Panc1 (cell line): ENCODE results near the gene TAGLN2. TPM values are rescaled to one million over a fixed set of nuclear protein-coding genes. Genes with fewer than 3 reads are reported as not detected.

ENCODE experiments used
- ATAC-seq: fragments of 200-7000 bp; cut with Tn5 transposase; 2 replicates; pipeline ENCODE4 v1.9.1; 2020; ENCODE audit warnings: mild to moderate bottlenecking, moderate library complexity
- BruUV-seq: library from RNA; stranded (reverse); fragments of 400-500 nt; replicated peaks from 2 replicates; lab custom pipeline; 2021; lab: Mats Ljungman, UMichigan
- CTCF ChIA-PET: fragments of 300-600 bp; sonication (Branson Sonifier 250); formaldehyde crosslinking; loops from one replicate; lab custom pipeline; 2022; ENCODE audit warnings: antibody characterized with exemption; lab: Charles Lee
- POLR2A ChIA-PET: fragments of 300-600 bp; sonication (Branson Sonifier 250); formaldehyde crosslinking; loops from one replicate; lab custom pipeline; 2022; ENCODE audit warnings: antibody characterized with exemption; lab: Charles Lee
- DNase-seq: peaks from one replicate; pipeline ENCODE4 v3.0.0-alpha.2; 2010; ENCODE audit warnings: low read depth, low spot score
- H3K27ac ChIP-seq: 2 replicates; pipeline ENCODE4 v1.5.1; 2011; ENCODE audit warnings: mild to moderate bottlenecking, low read length, inconsistent platforms
- H3K27me3 ChIP-seq: fragments of 200-500 bp; sonication (Bioruptor generic); 2 replicates; pipeline ENCODE4 v1.6.0; 2014; ENCODE audit warnings: low read length, inconsistent platforms; ENCODE audit not compliant: control insufficient read depth, insufficient read depth
- H3K36me3 ChIP-seq: fragments of 200-500 bp; sonication (Bioruptor generic); 2 replicates; pipeline ENCODE4 v1.5.1; 2014; ENCODE audit warnings: inconsistent platforms, mild to moderate bottlenecking, low read length, moderate library complexity; ENCODE audit not compliant: control insufficient read depth, insufficient read depth
- H3K4me1 ChIP-seq: 2 replicates; pipeline ENCODE4 v1.5.1; 2011; ENCODE audit warnings: inconsistent platforms, mild to moderate bottlenecking, low read length, moderate library complexity; ENCODE audit not compliant: control insufficient read depth, insufficient read depth
- H3K4me3 ChIP-seq, 2 experiments: 2 replicates each; pipeline ENCODE4 v1.5.1; 2011 to 2012; ENCODE audit warnings: low read depth in 2 of 2, low read length in 2 of 2, mild to moderate bottlenecking in 2 of 2, inconsistent platforms in 1 of 2, moderate library complexity in 1 of 2
- H3K9me3 ChIP-seq: fragments of 200-500 bp; sonication (Bioruptor generic); 2 replicates; pipeline ENCODE4 v1.5.1; 2014; ENCODE audit warnings: low read depth, mild to moderate bottlenecking, inconsistent platforms, low read length, moderate library complexity; ENCODE audit not compliant: control insufficient read depth, insufficient read depth
- POLR2AphosphoS5 ChIP-seq: IDR thresholded peaks from 2 replicates; pipeline ENCODE4 v1.6.1; 2012; ENCODE audit warnings: mild to moderate bottlenecking, low read depth, low read length, moderate library complexity
- SIN3A ChIP-seq: IDR thresholded peaks from 2 replicates; pipeline ENCODE4 v1.6.1; 2012; ENCODE audit warnings: low read depth, mild to moderate bottlenecking, low read length, moderate library complexity, borderline replicate concordance; ENCODE audit not compliant: insufficient read depth
- TCF7L2 ChIP-seq: IDR thresholded peaks from 2 replicates; pipeline ENCODE4 v1.6.1; 2011; ENCODE audit warnings: mild to moderate bottlenecking, low read depth, low read length, inconsistent platforms
- in situ Hi-C: cut with HindIII; loops from 2 replicates; pipeline ENCODE4 v1.10.0; 2016; ENCODE audit warnings: low sequenced_read_pairs, low pct_unique_long_range_greater_than_20kb
- intact Hi-C: fragments of 100-400 bp; cut with micrococcal nuclease; formaldehyde crosslinking; loops from one replicate; pipeline ENCODE4 v1.10.0; 2022; ENCODE audit not compliant: unreplicated experiment
- total RNA-seq: library from RNA; stranded (reverse); gene quantifications from one replicate; pipeline ENCODE4 v1.2.1, GENCODE V29; 2021; ENCODE audit not compliant: unreplicated experiment
- TF ChIP-seq, protein P1 (sequence below): fragments of 450-650 bp; IDR thresholded peaks from 2 replicates; pipeline ENCODE4 v1.5.1; 2017; ENCODE audit warnings: mild to moderate bottlenecking
- TF ChIP-seq, protein P2 (sequence below), 2 experiments: IDR thresholded peaks; 2 replicates each; pipeline ENCODE4 v1.6.1; 2011 to 2012; ENCODE audit warnings: low read depth in 2 of 2, control low read depth in 1 of 2, low read length in 1 of 2, mild to moderate bottlenecking in 1 of 2, moderate library complexity in 1 of 2; ENCODE audit not compliant: insufficient read depth in 1 of 2

TAGLN2 gene
- total RNA-seq, 1 experiment from 2014 or later = 474 TPM

DNA sequence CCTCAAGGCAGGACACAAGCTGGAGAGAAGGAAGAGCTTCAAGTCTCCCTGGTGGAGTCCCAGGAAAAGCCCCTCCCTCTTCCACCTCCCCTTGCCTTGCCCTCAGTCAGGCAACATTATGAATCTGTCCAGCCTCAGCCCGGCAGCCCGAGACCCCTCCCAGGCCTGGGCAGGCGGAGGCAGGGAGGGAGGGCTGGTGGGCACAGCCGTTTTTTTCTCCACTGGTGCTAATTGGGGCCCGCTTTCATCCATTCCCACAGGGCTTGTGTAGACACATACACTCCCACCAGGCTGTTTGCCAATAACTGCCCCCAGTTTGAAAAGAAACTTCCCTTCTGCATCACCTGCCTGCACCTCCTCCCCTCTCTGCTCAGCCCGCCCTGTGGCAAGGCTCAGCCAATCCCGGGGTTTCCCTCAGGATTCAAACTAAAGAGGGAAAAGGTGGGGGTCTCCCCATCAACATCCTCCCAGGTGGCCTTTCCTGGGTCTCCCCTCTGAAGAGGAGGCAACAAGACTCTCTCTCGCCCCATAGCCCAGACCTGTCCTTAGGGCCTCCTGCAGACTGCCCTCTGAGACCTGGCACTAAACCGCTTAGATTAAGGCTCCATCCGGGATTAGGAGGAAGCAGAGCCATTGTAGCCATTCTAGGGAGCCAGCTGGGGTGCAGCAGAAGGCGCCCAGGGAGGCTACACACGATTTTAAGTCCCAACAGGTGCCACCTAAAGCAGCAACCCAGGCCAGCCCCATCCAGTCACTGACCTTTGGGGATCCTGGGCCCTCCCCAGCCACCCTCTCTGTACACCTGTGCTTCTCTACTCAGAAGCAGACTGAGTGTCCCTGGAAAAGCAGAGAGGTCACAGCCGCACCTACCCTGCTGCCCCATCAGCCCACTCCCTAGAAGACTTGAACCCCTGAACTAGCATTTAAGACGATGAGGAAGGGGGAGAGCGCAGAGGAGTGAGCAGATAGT lies 16.6 kb upstream of the TAGLN2 start:
- CTCF ChIA-PET = interaction anchor here (2.1 kb wide), 1 partner anchor 66 kb away, joined by 9 read pairs; no protein-coding TSS in a partner anchor
- Histone ChIP-seq H3K9me3 (no peaks in the 10 kb centered on the region), H3K4me1 (peaks cover 12% of the 10 kb centered on the region), H3K4me3 (no peak overlapping the region), H3K27me3 (peaks cover 11% of the 10 kb centered on the region), H3K27ac (no peak overlapping the region), H3K36me3 (peaks cover 2% of the 10 kb centered on the region; the same call in 1 of the 2 replicates)
- intact Hi-C loops (no loop called here), in situ Hi-C loops (no loop called here)
- POLR2A ChIA-PET = no interaction called here
- no TSS peak for BruUV-seq
- ATAC-seq (no peak), DNase-seq (no peak)
- TF ChIP-seq POLR2AphosphoS5 = no peak
- TF ChIP-seq TCF7L2 = no peak
- TF ChIP-seq, protein P1, sequence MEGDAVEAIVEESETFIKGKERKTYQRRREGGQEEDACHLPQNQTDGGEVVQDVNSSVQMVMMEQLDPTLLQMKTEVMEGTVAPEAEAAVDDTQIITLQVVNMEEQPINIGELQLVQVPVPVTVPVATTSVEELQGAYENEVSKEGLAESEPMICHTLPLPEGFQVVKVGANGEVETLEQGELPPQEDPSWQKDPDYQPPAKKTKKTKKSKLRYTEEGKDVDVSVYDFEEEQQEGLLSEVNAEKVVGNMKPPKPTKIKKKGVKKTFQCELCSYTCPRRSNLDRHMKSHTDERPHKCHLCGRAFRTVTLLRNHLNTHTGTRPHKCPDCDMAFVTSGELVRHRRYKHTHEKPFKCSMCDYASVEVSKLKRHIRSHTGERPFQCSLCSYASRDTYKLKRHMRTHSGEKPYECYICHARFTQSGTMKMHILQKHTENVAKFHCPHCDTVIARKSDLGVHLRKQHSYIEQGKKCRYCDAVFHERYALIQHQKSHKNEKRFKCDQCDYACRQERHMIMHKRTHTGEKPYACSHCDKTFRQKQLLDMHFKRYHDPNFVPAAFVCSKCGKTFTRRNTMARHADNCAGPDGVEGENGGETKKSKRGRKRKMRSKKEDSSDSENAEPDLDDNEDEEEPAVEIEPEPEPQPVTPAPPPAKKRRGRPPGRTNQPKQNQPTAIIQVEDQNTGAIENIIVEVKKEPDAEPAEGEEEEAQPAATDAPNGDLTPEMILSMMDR = no peak
- no peak for TF ChIP-seq SIN3A

DNA sequence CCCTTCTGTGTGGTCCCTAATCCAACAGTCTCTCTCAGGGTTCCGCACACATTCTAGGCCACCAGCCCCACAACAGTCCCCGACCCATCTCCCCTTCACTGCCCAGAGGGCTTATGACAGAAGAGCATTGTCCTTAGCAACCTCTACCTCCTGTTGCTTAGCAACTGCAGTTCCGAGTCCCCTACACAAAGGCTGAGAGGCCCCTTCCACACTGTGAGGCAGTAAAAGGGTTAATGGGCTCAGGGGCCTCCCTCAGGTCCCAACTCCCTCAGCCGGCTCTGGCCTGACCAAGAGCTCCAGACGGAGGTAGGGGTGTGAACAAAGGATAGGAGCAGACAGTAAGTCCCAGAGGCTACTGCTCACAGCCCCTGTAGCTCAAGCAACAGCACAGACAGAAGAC lies 15.8 kb upstream of the TAGLN2 start:
- DNase-seq (no peak), ATAC-seq (no peak)
- Histone ChIP-seq H3K4me1 (peaks cover 18% of the 10 kb centered on the region), H3K36me3 (peaks cover 2% of the 10 kb centered on the region; the same call in 1 of the 2 replicates), H3K4me3 (no peak overlapping the region), H3K9me3 (no peaks in the 10 kb centered on the region), H3K27me3 (peaks cover 10% of the 10 kb centered on the region; the same call in 1 of the 2 replicates), H3K27ac (no peak overlapping the region)
- ChIA-PET POLR2A (no interaction called here), CTCF (interaction anchor here (2.1 kb wide), 1 partner anchor 66 kb away, joined by 9 read pairs; no protein-coding TSS in a partner anchor)
- TF ChIP-seq, protein P1 = no peak
- TF ChIP-seq SIN3A (no peak), TCF7L2 (no peak)
- TF ChIP-seq, protein P2, sequence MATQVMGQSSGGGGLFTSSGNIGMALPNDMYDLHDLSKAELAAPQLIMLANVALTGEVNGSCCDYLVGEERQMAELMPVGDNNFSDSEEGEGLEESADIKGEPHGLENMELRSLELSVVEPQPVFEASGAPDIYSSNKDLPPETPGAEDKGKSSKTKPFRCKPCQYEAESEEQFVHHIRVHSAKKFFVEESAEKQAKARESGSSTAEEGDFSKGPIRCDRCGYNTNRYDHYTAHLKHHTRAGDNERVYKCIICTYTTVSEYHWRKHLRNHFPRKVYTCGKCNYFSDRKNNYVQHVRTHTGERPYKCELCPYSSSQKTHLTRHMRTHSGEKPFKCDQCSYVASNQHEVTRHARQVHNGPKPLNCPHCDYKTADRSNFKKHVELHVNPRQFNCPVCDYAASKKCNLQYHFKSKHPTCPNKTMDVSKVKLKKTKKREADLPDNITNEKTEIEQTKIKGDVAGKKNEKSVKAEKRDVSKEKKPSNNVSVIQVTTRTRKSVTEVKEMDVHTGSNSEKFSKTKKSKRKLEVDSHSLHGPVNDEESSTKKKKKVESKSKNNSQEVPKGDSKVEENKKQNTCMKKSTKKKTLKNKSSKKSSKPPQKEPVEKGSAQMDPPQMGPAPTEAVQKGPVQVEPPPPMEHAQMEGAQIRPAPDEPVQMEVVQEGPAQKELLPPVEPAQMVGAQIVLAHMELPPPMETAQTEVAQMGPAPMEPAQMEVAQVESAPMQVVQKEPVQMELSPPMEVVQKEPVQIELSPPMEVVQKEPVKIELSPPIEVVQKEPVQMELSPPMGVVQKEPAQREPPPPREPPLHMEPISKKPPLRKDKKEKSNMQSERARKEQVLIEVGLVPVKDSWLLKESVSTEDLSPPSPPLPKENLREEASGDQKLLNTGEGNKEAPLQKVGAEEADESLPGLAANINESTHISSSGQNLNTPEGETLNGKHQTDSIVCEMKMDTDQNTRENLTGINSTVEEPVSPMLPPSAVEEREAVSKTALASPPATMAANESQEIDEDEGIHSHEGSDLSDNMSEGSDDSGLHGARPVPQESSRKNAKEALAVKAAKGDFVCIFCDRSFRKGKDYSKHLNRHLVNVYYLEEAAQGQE (IDR thresholded peaks at IDR 0.05; ENCODE audit: insufficient read depth in 1 of 2, low read depth in 2 of 2, low read length in 1 of 2) = no peak
- intact Hi-C loops = no loop called here
- in situ Hi-C loops = no loop called here
- no TSS peak for BruUV-seq
